ENCODE data around the gene CBL. TPM values are rescaled to one million over a fixed set of nuclear protein-coding genes. Genes with fewer than 3 reads are reported as not detected.

The CBL gene
- total RNA-seq, 4 donors from 2014 or later, result 12.9 to 26.6 (median 20.9) TPM

- DNase-seq (ENCODE audit: low spot score) (no peak), ATAC-seq (ENCODE audit: low FRiP score) (no peak)
- TF ChIP-seq CTCF (IDR thresholded peaks at IDR 0.05), result no peak
These were observed 149.1 kb downstream of the CBL start for GRCh38 chr11:119355091-119355843.

- peak in 2 of 3 donors; percentile 5 to 88 for TF ChIP-seq CTCF (IDR thresholded peaks at IDR 0.05)
- peak; percentile 72 for ATAC-seq (ENCODE audit: low FRiP score)
- DNase-seq (ENCODE audit: low spot score), result peak; percentile 66
These were observed 150.4 kb downstream of the CBL start for GRCh38 chr11:119356349-119357031.

- DNase-seq (ENCODE audit: low spot score) (no peak), ATAC-seq (ENCODE audit: low FRiP score) (no peak)
- TF ChIP-seq CTCF (IDR thresholded peaks at IDR 0.05), result no peak
These were observed 150.9 kb downstream of the CBL start for GRCh38 chr11:119357074-119357473.

Small RNA genes lying within 50 kb of the gene (small RNA-seq; reads per million reads assigned to genes)
- gene RF01225 (not detected), gene RNU6-262P (not detected)

Other genes with a start within 250 kb of the CBL start
- not detected for gene FOXR1, start 234.6 kb upstream of the CBL start, total RNA-seq
- gene CENATAC, start 208.2 kb upstream of the CBL start, total RNA-seq, result 10 to 100 TPM; 36.9 to 66.9 (median 50.9) TPM
- 1,000 to 10,000 TPM; 1,426 to 2,619 (median 2,025) TPM for gene RPS25, start 188.0 kb upstream of the CBL start, total RNA-seq
- 10 to 100 TPM; 43.2 to 61.7 (median 51.4) TPM for gene TRAPPC4, start 187.6 kb upstream of the CBL start, total RNA-seq
- 10 to 100 TPM; 11.6 to 18.4 (median 14.0) TPM for gene SLC37A4, start 175.5 kb upstream of the CBL start, total RNA-seq
- gene HYOU1, start 149.1 kb upstream of the CBL start, total RNA-seq, result 10 to 100 TPM; 43.5 to 94.4 (median 63.7) TPM
- 10 to 100 TPM; 31.5 to 39.2 (median 32.7) TPM for gene VPS11, start 138.5 kb upstream of the CBL start, total RNA-seq
- 10 to 100 TPM in 1 of 4 donors, 1 to 10 TPM in 3; 7.2 to 11.7 (median 8.5) TPM for gene HMBS, start 121.5 kb upstream of the CBL start, total RNA-seq
- gene DPAGT1, start 104.5 kb upstream of the CBL start, total RNA-seq, result 10 to 100 TPM; 23.0 to 34.0 (median 28.5) TPM
- gene C2CD2L, start 99.0 kb upstream of the CBL start, total RNA-seq, result 10 to 100 TPM in 1 of 4 donors, 1 to 10 TPM in 3; 8.2 to 10.7 (median 9.0) TPM
- gene HINFP, start 84.8 kb upstream of the CBL start, total RNA-seq, result 10 to 100 TPM; 10.2 to 31.0 (median 24.4) TPM
- gene ABCG4, start 57.3 kb upstream of the CBL start, total RNA-seq, result under 1 TPM in 2 of 4 donors, not detected in 2; 0.09 to 0.32 TPM
- gene NLRX1, start 37.6 kb upstream of the CBL start, total RNA-seq, result 10 to 100 TPM in 3 of 4 donors, 1 to 10 TPM in 1; 7.9 to 26.0 (median 14.7) TPM
- gene NHERF4, start 20.9 kb upstream of the CBL start, total RNA-seq, result 10 to 100 TPM in 1 of 4 donors, 1 to 10 TPM in 2, not detected in 1; 1.3 to 11.7 (median 1.4) TPM
- gene MCAM, start 110.8 kb downstream of the CBL start, total RNA-seq, result 1,000 to 10,000 TPM in 1 of 4 donors, 100 to 1,000 TPM in 3; 613 to 1,211 (median 746) TPM
- 10 to 100 TPM in 1 of 4 donors, 1 to 10 TPM in 3; 8.9 to 11.1 (median 9.4) TPM for gene RNF26, start 128.2 kb downstream of the CBL start, total RNA-seq
- 10 to 100 TPM; 18.0 to 74.2 (median 35.5) TPM for gene C1QTNF5, start 134.5 kb downstream of the CBL start, total RNA-seq
- not detected for gene MFRP, start 140.4 kb downstream of the CBL start, total RNA-seq
- 10 to 100 TPM in 2 of 4 donors, under 1 TPM in 2; 0.63 to 18.7 (median 9.2) TPM for gene USP2, start 175.4 kb downstream of the CBL start, total RNA-seq
- gene THY1, start 216.8 kb downstream of the CBL start, total RNA-seq, result 10 to 100 TPM; 12.0 to 71.5 (median 33.3) TPM

Data from omental fat pad (tissue), 4 donors.